Neutrophil (primary cell): ENCODE results near the gene ZBTB40.

ENCODE experiments used
- H3K27ac ChIP-seq: fragments of 200-600 bp; sonication (generic); 2 replicates; pipeline ENCODE4 v1.5.1; 2016; ENCODE audit warnings: mild to moderate bottlenecking, moderate library complexity
- H3K27me3 ChIP-seq: fragments of 200-600 bp; sonication (generic); 2 replicates; pipeline ENCODE4 v1.6.0; 2016; ENCODE audit warnings: mild to moderate bottlenecking
- H3K36me3 ChIP-seq: fragments of 200-600 bp; sonication (generic); 2 replicates; pipeline ENCODE4 v1.5.1; 2017
- H3K4me1 ChIP-seq, 2 experiments: fragments of 200-600 bp in 1 of 2; sonication (generic) in 1 of 2; 1 replicate in 1 of 2; 2 replicates in 1 of 2; pipeline versions ENCODE4 v1.5.1 to v1.6.1; 2013 to 2016; ENCODE audit warnings: low read depth in 1 of 2, low read length in 1 of 2, mild to moderate bottlenecking in 1 of 2, moderate library complexity in 1 of 2; ENCODE audit not compliant: control insufficient read depth in 1 of 2, insufficient read depth in 1 of 2
- H3K4me3 ChIP-seq, 2 experiments: fragments of 200-600 bp in 1 of 2; sonication (generic) in 1 of 2; 1 replicate in 1 of 2; 2 replicates in 1 of 2; pipeline ENCODE4 v1.5.1; 2013 to 2016; ENCODE audit warnings: low read depth in 1 of 2, low read length in 1 of 2, mild to moderate bottlenecking in 1 of 2, moderate library complexity in 1 of 2
- H3K9me3 ChIP-seq: fragments of 200-600 bp; sonication (generic); 2 replicates; pipeline ENCODE4 v1.5.1; 2016
- TF ChIP-seq, protein P1 (sequence below): fragments of 200-600 bp; sonication (generic); IDR thresholded peaks from 2 replicates; pipeline ENCODE4 v1.5.1; 2016; ENCODE audit warnings: antibody characterized with exemption

Gene ZBTB40

GRCh38 chr1:22461100-22461499, 9.4 kb downstream of the ZBTB40 start:
- no peak overlapping the region for H3K4me3 ChIP-seq
- H3K27me3 ChIP-seq = no peaks in the 10 kb centered on the region
- H3K36me3 ChIP-seq = no peaks in the 10 kb centered on the region
- TF ChIP-seq, protein P1, sequence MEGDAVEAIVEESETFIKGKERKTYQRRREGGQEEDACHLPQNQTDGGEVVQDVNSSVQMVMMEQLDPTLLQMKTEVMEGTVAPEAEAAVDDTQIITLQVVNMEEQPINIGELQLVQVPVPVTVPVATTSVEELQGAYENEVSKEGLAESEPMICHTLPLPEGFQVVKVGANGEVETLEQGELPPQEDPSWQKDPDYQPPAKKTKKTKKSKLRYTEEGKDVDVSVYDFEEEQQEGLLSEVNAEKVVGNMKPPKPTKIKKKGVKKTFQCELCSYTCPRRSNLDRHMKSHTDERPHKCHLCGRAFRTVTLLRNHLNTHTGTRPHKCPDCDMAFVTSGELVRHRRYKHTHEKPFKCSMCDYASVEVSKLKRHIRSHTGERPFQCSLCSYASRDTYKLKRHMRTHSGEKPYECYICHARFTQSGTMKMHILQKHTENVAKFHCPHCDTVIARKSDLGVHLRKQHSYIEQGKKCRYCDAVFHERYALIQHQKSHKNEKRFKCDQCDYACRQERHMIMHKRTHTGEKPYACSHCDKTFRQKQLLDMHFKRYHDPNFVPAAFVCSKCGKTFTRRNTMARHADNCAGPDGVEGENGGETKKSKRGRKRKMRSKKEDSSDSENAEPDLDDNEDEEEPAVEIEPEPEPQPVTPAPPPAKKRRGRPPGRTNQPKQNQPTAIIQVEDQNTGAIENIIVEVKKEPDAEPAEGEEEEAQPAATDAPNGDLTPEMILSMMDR = no peak
- peaks cover 10 to 12% of the 10 kb centered on the region in 2 experiments for H3K4me1 ChIP-seq
- H3K27ac ChIP-seq = no peak overlapping the region
- no peaks in the 10 kb centered on the region for H3K9me3 ChIP-seq

DNA sequence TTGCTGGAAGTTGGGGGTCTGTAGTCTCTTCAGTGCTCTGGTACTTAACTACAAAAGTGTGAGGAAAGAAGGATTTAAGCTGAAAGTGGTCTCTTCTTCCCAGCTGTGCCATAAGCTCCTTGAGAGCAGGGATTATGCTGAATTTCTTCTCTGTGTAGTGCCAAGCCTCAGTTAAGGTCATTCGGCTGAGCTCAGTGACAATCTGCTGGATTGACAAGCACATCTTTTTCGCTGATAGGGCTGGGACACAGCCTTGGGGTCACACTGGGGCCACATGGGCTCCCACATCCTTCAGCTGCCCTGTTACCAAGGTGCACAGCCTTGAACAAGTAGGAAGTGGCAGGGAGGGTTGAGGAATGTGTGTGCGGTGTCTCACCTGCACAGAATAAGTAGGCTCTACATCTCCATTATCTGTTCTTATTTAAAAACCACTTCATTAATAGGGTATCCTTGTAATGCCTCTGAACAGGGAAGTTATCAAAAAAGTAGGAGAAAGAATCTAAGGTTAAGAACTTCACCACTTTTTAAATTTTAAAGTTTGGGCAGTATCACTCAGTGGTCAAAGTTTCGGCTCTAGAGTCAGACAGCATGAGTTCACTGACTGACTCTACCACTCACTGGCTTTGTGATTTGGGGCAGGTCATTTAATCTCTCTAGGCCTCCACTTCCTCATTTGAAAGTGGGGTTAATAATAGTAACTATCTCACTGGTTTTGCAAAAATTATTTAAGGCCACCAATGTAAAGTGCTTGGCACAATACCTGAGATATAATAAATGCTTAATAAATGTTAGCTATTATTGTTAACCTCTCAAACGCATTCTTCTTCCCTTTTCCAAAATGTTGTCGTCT, 10.3 kb downstream of the ZBTB40 start:
- Histone ChIP-seq H3K4me3 (no peak overlapping the region), H3K36me3 (no peaks in the 10 kb centered on the region), H3K9me3 (no peaks in the 10 kb centered on the region), H3K4me1 (peaks cover 10 to 12% of the 10 kb centered on the region in 2 experiments), H3K27ac (no peak overlapping the region), H3K27me3 (no peaks in the 10 kb centered on the region)
- TF ChIP-seq, protein P1 = no peak

DNA sequence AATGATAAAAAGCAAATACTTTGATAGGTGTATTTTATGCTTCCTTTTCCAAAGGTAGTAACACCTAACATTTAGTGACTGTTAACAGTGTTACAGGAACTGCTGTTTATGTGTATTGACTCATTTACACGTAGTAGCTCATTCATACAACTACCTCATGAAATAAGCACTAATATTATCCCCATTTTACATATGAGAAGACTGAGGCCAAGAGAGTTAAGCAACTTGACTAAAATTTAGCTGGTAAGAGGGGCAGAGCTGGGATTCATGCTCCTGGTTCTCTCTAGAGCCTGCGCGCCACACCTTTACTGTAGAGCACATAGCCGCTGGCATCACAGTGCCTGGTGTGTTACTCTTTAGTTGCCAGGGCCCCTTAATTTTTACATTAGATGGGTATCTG, 11.3 kb downstream of the ZBTB40 start:
- Histone ChIP-seq H3K4me1 (peaks cover 8 to 14% of the 10 kb centered on the region in 2 experiments), H3K4me3 (no peak overlapping the region), H3K27ac (no peak overlapping the region), H3K36me3 (no peaks in the 10 kb centered on the region), H3K27me3 (no peaks in the 10 kb centered on the region), H3K9me3 (no peaks in the 10 kb centered on the region)
- TF ChIP-seq, protein P1 = no peak

DNA sequence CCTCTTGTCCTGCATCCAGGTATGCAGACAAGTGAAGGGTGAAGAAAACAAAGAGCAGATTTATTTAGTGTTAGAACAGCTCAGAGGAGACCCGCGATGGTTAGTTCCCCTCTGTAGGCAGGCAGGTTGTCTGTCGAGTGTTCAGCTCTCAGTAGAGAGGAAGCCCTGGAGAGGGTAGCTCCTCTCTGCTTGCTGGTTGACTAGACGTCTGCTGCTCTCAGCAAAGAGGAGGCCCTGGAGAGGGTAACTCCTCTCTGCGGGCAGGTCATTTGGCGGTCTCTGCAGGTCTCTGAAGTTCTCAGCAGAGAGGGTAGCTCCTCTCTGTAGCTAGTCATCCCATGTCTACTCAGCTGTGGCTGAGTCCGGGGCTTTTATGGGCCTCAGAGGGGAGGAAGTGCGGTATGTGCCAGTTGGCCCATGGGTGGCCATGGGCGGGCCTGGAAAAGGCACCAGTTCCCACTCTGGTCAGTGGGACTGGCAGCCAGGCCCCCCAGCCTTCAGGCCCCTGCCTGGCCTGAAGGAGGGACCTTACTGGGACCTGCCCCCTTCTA, 13.4 kb downstream of the ZBTB40 start:
- Histone ChIP-seq H3K4me3 (no peak overlapping the region), H3K27me3 (no peaks in the 10 kb centered on the region), H3K4me1 (peaks cover 5 to 19% of the 10 kb centered on the region in 2 experiments), H3K36me3 (no peaks in the 10 kb centered on the region), H3K27ac (no peak overlapping the region), H3K9me3 (no peaks in the 10 kb centered on the region)
- TF ChIP-seq, protein P1 = no peak

GRCh38 chr1:22465671-22466070, 14.0 kb downstream of the ZBTB40 start:
- Histone ChIP-seq H3K4me3 (no peak overlapping the region), H3K27ac (no peak overlapping the region), H3K36me3 (no peaks in the 10 kb centered on the region), H3K27me3 (no peaks in the 10 kb centered on the region), H3K4me1 (peaks cover 5 to 19% of the 10 kb centered on the region in 2 experiments), H3K9me3 (no peaks in the 10 kb centered on the region)
- TF ChIP-seq, protein P1 = no peak
